OCI-LY1 (cell line): ENCODE results near the gene DND1.
A peak's percentile ranks its signal among the peaks of the same experiment; 100 is the strongest.

ENCODE experiments used
- H2AFZ ChIP-seq: fragments of 200-600 bp; sonication (generic), shearing (Covaris generic); 2 replicates; pipeline ENCODE4 v1.6.0; 2014; ENCODE audit warnings: antibody characterized with exemption, mild to moderate bottlenecking, low read length
- H3F3A ChIP-seq: fragments of 200-600 bp; sonication (generic), shearing (Covaris generic); 2 replicates; pipeline ENCODE4 v1.6.0; 2014; ENCODE audit warnings: mild to moderate bottlenecking, antibody characterized with exemption, low read length, moderate library complexity; ENCODE audit not compliant: insufficient read depth
- H3K27ac ChIP-seq: fragments of 200-600 bp; sonication (generic); 2 replicates; pipeline ENCODE4 v1.5.1; 2014; ENCODE audit warnings: low read length, mixed run types, mild to moderate bottlenecking, low read depth; ENCODE audit not compliant: poor library complexity, severe bottlenecking
- H3K27me3 ChIP-seq: fragments of 200-600 bp; sonication (generic); 2 replicates; pipeline ENCODE4 v1.6.0; 2014; ENCODE audit warnings: antibody characterized with exemption, mild to moderate bottlenecking, low read length, moderate library complexity; ENCODE audit not compliant: insufficient read depth
- H3K36me3 ChIP-seq: fragments of 200-600 bp; sonication (generic); 2 replicates; pipeline ENCODE4 v1.6.1; 2014; ENCODE audit warnings: mild to moderate bottlenecking, antibody characterized with exemption, low read length, moderate library complexity, mixed read lengths; ENCODE audit not compliant: insufficient read depth
- H3K4me1 ChIP-seq: fragments of 200-600 bp; sonication (generic); 2 replicates; pipeline ENCODE4 v1.5.1; 2014; ENCODE audit warnings: mild to moderate bottlenecking, low read length, moderate library complexity; ENCODE audit not compliant: insufficient read depth, severe bottlenecking
- H3K4me2 ChIP-seq: fragments of 200-600 bp; sonication (generic), shearing (Covaris generic); 2 replicates; pipeline ENCODE4 v1.6.1; 2014; ENCODE audit warnings: low read length
- H3K4me3 ChIP-seq: fragments of 200-600 bp; sonication (generic); 2 replicates; pipeline ENCODE4 v1.5.1; 2014; ENCODE audit warnings: low read length, low read depth, mild to moderate bottlenecking, mixed read lengths; ENCODE audit not compliant: poor library complexity, severe bottlenecking
- H3K79me2 ChIP-seq: fragments of 200-600 bp; shearing (Covaris generic); 2 replicates; pipeline ENCODE4 v1.6.1; 2016; ENCODE audit warnings: mixed run types, low read length, mixed read lengths; ENCODE audit not compliant: insufficient read depth
- H3K9ac ChIP-seq: fragments of 200-600 bp; sonication (generic), shearing (Covaris generic); 2 replicates; pipeline ENCODE4 v1.6.1; 2014; ENCODE audit warnings: mild to moderate bottlenecking, low read length, mixed read lengths
- H3K9me2 ChIP-seq: fragments of 200-600 bp; sonication (generic), shearing (Covaris generic); 2 replicates; pipeline ENCODE4 v1.6.1; 2014; ENCODE audit warnings: low read depth, mild to moderate bottlenecking, low read length, mixed read lengths
- H3K9me3 ChIP-seq: fragments of 200-600 bp; shearing (Covaris generic); 2 replicates; pipeline ENCODE4 v1.6.1; 2014; ENCODE audit warnings: low read length, mixed read lengths
- H4K20me1 ChIP-seq: fragments of 200-600 bp; sonication (generic), shearing (Covaris generic); 2 replicates; pipeline ENCODE4 v1.6.0; 2016; ENCODE audit warnings: mild to moderate bottlenecking, low read length; ENCODE audit not compliant: insufficient read depth
- EZH2 ChIP-seq: fragments of 200-600 bp; sonication (generic), shearing (Covaris generic); IDR thresholded peaks from 2 replicates; pipeline ENCODE4 v1.8.0; 2017; ENCODE audit warnings: borderline replicate concordance, mixed run types, mild to moderate bottlenecking, antibody characterized with exemption, low read length, moderate library complexity, mixed read lengths
- TF ChIP-seq, protein P1 (sequence below): fragments of 200-600 bp; sonication (generic), shearing (Covaris generic); IDR thresholded peaks from 2 replicates; pipeline ENCODE4 v1.5.1; 2017; ENCODE audit warnings: mild to moderate bottlenecking, antibody characterized with exemption, low read length, moderate library complexity, mixed read lengths

DND1 gene

DNA sequence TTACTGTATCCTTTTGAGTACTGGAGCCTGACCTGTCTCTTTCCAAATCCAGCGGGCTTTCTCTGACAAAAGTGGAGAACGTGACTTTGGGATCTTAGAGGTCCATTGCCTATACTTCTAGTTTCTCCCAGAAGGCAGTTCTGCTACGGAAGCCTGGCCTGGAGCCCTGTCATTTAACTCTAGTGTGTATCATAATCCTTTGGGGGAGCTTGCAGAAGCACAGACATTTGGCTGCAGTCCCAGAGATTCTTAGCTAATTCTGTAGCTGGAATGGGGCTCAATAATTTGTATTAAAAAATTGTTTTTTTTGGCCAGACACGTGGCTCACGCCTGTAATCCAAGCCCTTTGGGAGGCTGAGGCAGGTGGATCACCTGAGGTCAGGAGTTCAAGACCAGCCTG is 20.9 kb upstream of the DND1 start:
- Histone ChIP-seq H3K27ac (no peak overlapping the region), H3F3A (no peaks in the 10 kb centered on the region), H3K4me2 (no peak overlapping the region), H3K36me3 (peaks cover 60% of the 10 kb centered on the region), H3K79me2 (peaks cover 16% of the 10 kb centered on the region), H3K9me2 (no peaks in the 10 kb centered on the region), H2AFZ (no peak overlapping the region), H3K9ac (no peak overlapping the region), H3K4me1 (peaks cover 22% of the 10 kb centered on the region), H3K27me3 (no peaks in the 10 kb centered on the region), H4K20me1 (no peaks in the 10 kb centered on the region), H3K9me3 (no peaks in the 10 kb centered on the region), H3K4me3 (no peak overlapping the region)
- TF ChIP-seq, protein P1, sequence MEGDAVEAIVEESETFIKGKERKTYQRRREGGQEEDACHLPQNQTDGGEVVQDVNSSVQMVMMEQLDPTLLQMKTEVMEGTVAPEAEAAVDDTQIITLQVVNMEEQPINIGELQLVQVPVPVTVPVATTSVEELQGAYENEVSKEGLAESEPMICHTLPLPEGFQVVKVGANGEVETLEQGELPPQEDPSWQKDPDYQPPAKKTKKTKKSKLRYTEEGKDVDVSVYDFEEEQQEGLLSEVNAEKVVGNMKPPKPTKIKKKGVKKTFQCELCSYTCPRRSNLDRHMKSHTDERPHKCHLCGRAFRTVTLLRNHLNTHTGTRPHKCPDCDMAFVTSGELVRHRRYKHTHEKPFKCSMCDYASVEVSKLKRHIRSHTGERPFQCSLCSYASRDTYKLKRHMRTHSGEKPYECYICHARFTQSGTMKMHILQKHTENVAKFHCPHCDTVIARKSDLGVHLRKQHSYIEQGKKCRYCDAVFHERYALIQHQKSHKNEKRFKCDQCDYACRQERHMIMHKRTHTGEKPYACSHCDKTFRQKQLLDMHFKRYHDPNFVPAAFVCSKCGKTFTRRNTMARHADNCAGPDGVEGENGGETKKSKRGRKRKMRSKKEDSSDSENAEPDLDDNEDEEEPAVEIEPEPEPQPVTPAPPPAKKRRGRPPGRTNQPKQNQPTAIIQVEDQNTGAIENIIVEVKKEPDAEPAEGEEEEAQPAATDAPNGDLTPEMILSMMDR, result no peak
- no peak for TF ChIP-seq EZH2

- no peaks in the 10 kb centered on the region for H4K20me1 ChIP-seq
- H3K79me2 ChIP-seq, result peaks cover 16% of the 10 kb centered on the region
- no peaks in the 10 kb centered on the region for H3K9me3 ChIP-seq
- no peak within 1 kb of the TSS for H2AFZ ChIP-seq
- peak within 1 kb of the TSS; percentile 11 for H3K27ac ChIP-seq
- H3K36me3 ChIP-seq, result peaks cover 58% of the 10 kb centered on the region
- no peaks in the 10 kb centered on the region for H3K9me2 ChIP-seq
- H3K4me1 ChIP-seq, result peaks cover 22% of the 10 kb centered on the region
- no peaks in the 10 kb centered on the region for H3K27me3 ChIP-seq
- TF ChIP-seq, protein P1, result no peak
- no peak for TF ChIP-seq EZH2
- peak within 1 kb of the TSS; percentile 76 for H3K4me2 ChIP-seq
- H3F3A ChIP-seq, result no peaks in the 10 kb centered on the region
- peak within 1 kb of the TSS; percentile 85 for H3K4me3 ChIP-seq
- H3K9ac ChIP-seq, result peak within 1 kb of the TSS; percentile 91
These were observed 17.9 kb upstream of the DND1 start, which contains the start of the genes HARS1 and HARS2 for GRCh38 chr5:140690941-140691924. TSS of gene HARS1 (minus strand) at chr5:140691370. CDS start at chr5:140691304, 66 bp downstream. TSS of gene HARS2 (plus strand) at chr5:140691455. CDS start at chr5:140691649, 194 bp downstream.

GRCh38 chr5:140690376-140690932 is 17.1 kb upstream of the DND1 start:
- no peak overlapping the region for H3K27ac ChIP-seq

More at GRCh38 chr5:140690376-140690932, 17.1 kb upstream of the DND1 start:
- Histone ChIP-seq H4K20me1 (no peaks in the 10 kb centered on the region), H3K36me3 (peaks cover 51% of the 10 kb centered on the region), H3K9me3 (no peaks in the 10 kb centered on the region), H3K9ac (peak overlapping the region; percentile 91), H3K79me2 (peaks cover 16% of the 10 kb centered on the region), H3K4me2 (peak overlapping the region; percentile 76), H3K27me3 (no peaks in the 10 kb centered on the region), H3K9me2 (no peaks in the 10 kb centered on the region), H2AFZ (no peak overlapping the region), H3K4me3 (peak overlapping the region; percentile 85), H3K4me1 (peaks cover 22% of the 10 kb centered on the region), H3F3A (no peaks in the 10 kb centered on the region)
- TF ChIP-seq EZH2, result no peak
- TF ChIP-seq, protein P1, result no peak
